Activated naive CD4-positive, alpha-beta T cell treated with anti-CD3 and anti-CD28 coated beads, Interleukin-2, amount 10 ng/mL, durations not matched to agents 7 days and 5 days (primary cell): Measurements from ENCODE around the gene ZNF711.
"Not testable (repeated sequence)": the region's sequence is repeated elsewhere in the genome, so short reads cannot be mapped to it uniquely, and the experiment has no call there.

Experiments
- CTCF ChIA-PET: fragments of 350-600 bp; sonication (Branson Sonifier 250); formaldehyde crosslinking; loops from one replicate; lab custom pipeline; 2021; ENCODE audit warnings: antibody characterized with exemption; lab: Charles Lee
- DNase-seq: peaks from one replicate; pipeline ENCODE4 v3.0.0-alpha.2; 2020
- H3K27ac Mint-ChIP-seq: one replicate; pipeline ENCODE4 v1.8.0; 2021; ENCODE audit warnings: mild to moderate bottlenecking, moderate library complexity, mixed read lengths
- H3K27me3 Mint-ChIP-seq: one replicate; pipeline ENCODE4 v1.8.0; 2021; ENCODE audit warnings: mild to moderate bottlenecking, mixed read lengths
- H3K36me3 Mint-ChIP-seq: one replicate; pipeline ENCODE4 v1.8.0; 2021; ENCODE audit warnings: mixed read lengths
- H3K4me1 Mint-ChIP-seq: one replicate; pipeline ENCODE4 v1.8.0; 2021; ENCODE audit warnings: mixed read lengths
- H3K4me3 Mint-ChIP-seq: one replicate; pipeline ENCODE4 v1.8.0; 2021; ENCODE audit warnings: mild to moderate bottlenecking, moderate library complexity, mixed read lengths
- H3K9me3 Mint-ChIP-seq: one replicate; pipeline ENCODE4 v1.8.0; 2021; ENCODE audit warnings: mixed read lengths

Gene ZNF711

DNA sequence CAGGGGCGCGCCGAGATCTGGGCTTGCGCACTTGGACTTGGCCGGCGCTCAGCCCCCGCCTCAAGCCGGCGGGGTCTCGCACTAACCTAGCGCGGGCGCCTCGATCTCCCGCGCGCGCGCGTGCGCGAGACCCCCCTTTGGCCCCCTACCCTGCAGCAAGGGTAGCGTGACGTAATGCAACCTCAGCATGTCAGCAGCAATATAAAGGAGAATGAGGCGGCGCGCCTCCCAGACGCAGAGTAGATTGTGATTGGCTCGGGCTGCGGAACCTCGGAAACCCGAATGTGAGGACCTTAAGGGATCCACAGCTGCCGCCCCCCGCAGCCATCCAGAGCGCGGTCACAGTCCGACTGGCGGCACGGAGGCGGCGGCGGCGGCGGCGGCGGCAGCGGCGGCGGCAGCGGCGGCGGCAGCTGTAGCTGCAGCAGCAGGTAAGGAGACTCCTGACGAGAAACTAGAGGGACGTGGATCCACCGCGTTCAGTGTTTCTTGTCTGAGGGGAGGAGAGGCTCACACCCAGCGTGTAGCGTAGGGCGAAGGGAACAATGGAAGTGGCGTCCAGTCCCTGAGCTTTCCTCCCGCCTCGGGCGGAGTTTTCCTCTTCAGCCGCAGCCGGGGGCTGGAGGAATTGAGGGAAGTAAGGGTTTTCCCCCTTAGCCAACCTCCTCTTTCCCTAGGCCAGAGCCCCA, at the start of gene ZNF711, which contains the start of gene SATL1:
Gene ZNF711, plus strand, starts transcription at position 231 of the 689 bp plus-strand sequence. CDS start 3,582 bp downstream, outside the sequence.
Gene SATL1, minus strand, starts transcription at position 19 of the 689 bp plus-strand sequence. CDS start 134,811 bp downstream, outside the sequence.
- peak within 1 kb of the TSS; percentile 82 for H3K4me3 Mint-ChIP-seq
- peaks cover 12% of the 10 kb centered on the region for H3K4me1 Mint-ChIP-seq
- H3K27ac Mint-ChIP-seq, result peak within 1 kb of the TSS; percentile 78
- no peaks in the 10 kb centered on the region for H3K36me3 Mint-ChIP-seq
- peaks cover 21% of the 10 kb centered on the region for H3K27me3 Mint-ChIP-seq
- CTCF ChIA-PET, result no interaction called here
- no peaks in the 10 kb centered on the region for H3K9me3 Mint-ChIP-seq
- DNase-seq, result peak; percentile 23

DNA sequence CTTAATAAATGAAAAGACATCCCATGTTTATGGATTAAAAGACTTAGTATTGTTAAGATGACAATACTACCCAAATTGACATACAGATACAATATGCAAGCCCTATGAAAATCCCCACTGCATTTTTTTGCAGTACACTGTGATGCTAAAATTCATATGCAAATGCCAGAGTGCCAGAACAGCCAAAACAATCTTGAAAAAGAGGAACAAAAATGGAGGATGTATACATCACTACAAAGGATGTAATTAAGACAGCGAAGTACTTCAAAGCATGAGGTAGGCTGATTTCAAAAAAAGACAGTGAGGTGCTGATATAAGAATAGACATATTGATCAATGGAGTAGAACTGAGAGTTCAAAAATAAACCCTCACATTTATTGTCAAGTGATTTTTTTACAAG, 47.5 kb upstream of the ZNF711 start:
- H3K4me3 Mint-ChIP-seq, result no peak overlapping the region
- CTCF ChIA-PET, result no interaction called here
- no peak for DNase-seq
- no peaks in the 10 kb centered on the region for H3K36me3 Mint-ChIP-seq
- H3K9me3 Mint-ChIP-seq, result peaks cover 4% of the 10 kb centered on the region
- H3K27me3 Mint-ChIP-seq, result no peaks in the 10 kb centered on the region
- H3K4me1 Mint-ChIP-seq, result no peaks in the 10 kb centered on the region
- H3K27ac Mint-ChIP-seq, result no peak overlapping the region

DNA sequence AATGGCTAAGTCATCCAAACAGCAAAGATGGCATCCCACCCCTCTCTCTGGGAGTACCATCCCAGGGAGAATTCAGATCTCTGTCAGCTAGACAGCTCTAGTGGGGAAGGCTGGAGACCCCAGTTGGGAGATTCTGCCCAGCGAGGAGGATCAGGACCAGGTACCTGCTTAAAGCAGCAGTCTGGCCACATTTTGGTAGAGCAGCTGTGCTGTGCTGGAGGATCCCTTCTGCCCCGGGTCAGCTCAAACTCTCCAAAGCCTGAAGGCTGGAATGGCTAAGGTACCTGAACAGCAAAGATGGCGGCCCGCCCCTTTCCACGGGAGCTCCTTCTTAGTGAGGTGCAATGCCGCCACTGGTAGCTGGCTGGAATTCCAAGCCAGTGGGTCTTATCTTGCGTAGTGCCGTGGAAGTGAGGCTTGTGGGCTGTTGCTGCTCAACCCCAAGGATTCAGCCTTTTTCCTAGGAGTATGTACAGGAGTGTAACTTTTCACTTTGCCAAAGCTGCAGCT, 40.3 kb upstream of the ZNF711 start:
- H3K4me1 Mint-ChIP-seq, result no peaks in the 10 kb centered on the region
- H3K9me3 Mint-ChIP-seq, result no peaks in the 10 kb centered on the region
- no peak for DNase-seq
- CTCF ChIA-PET, result no interaction called here
- no peaks in the 10 kb centered on the region for H3K36me3 Mint-ChIP-seq
- no peak overlapping the region for H3K27ac Mint-ChIP-seq
- no peaks in the 10 kb centered on the region for H3K27me3 Mint-ChIP-seq
- no peak overlapping the region for H3K4me3 Mint-ChIP-seq

DNA sequence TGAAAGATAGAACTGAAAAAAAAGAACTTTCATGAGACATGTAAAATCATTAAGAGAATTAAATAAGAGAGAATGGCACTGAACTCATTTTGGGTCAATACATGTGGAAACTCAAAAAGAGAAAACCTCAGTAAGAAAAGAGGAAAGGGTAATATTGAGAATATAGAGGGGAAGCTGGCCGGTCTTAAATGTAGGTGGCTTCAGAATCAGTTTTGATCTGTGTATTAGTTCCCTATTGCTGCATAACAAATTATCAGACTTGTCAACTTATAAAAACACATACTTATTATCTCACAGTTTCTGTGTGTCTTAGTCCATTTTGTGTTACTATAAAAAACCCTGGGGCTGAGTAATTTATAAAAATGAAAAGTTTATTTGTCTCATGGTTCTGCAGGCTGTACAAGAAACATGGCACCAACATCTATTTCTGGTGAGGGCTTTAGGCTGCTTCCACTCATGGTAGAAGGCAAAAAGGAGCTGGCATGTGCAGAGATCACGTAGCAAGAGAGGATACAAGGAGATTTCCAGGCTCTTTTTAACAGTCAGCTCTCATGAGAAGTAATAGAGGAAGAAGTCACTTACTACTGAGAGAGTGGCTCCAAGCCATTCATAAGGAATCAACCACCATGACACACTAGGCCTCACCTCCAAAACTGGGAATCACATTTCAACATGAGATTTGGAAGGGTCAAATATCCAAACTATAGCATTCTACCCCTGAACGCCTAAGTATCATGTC, 29.8 kb upstream of the ZNF711 start:
- no peaks in the 10 kb centered on the region for H3K9me3 Mint-ChIP-seq

DNA sequence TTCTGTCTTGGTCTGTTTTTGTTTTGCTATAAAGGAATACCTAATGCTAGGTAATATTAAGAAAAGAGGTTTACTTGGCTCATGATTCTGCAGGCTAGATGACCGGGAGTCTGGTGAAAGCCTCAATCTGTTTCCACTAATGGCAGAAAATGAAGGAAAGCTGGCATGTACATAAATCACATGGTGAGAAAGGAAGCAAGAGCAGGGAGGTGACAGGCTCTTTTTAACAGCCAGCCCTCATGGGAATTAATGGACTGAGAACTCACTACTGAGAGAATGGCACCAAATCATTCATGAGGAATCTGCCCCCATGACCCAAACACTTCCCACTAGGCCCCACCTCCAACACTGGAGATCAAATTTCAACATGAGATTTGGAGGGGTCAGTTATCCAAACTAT, 27.8 kb upstream of the ZNF711 start:
- Mint-ChIP-seq H3K9me3 (no peaks in the 10 kb centered on the region), H3K27ac (no peak overlapping the region), H3K4me1 (no peaks in the 10 kb centered on the region), H3K4me3 (no peak overlapping the region), H3K36me3 (no peaks in the 10 kb centered on the region), H3K27me3 (no peaks in the 10 kb centered on the region)
- no peak for DNase-seq
- CTCF ChIA-PET, result no interaction called here

More for the DNA sequence above, 29.8 kb upstream of the ZNF711 start:
- H3K27me3 Mint-ChIP-seq, result no peaks in the 10 kb centered on the region
- no peaks in the 10 kb centered on the region for H3K4me1 Mint-ChIP-seq
- no peaks in the 10 kb centered on the region for H3K36me3 Mint-ChIP-seq
- no peak overlapping the region for H3K27ac Mint-ChIP-seq
- CTCF ChIA-PET, result no interaction called here
- no peak overlapping the region for H3K4me3 Mint-ChIP-seq
- DNase-seq, result no peak

DNA sequence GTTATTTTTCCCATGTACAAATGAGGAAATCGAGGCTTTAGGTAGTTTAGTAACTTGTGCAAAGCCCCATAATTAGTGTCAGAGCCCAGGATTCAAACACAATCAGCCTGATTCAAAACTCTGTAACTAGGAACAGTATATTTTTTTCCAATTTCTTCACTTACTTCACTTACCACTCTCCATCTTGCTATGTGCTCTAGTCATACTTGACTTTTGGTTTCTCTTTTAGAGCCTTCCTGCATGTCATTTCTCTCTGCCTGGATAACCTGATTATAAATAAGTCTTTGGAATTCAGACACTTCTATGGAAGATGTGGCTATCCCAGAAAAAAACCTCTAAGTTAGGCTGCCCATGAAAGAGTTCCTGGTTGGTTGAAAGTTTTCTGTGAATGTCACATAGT, 22.4 kb upstream of the ZNF711 start:
- H3K27me3 Mint-ChIP-seq, result no peaks in the 10 kb centered on the region
- CTCF ChIA-PET, result no interaction called here
- no peak overlapping the region for H3K4me3 Mint-ChIP-seq
- H3K4me1 Mint-ChIP-seq, result no peaks in the 10 kb centered on the region
- H3K27ac Mint-ChIP-seq, result no peak overlapping the region
- H3K36me3 Mint-ChIP-seq, result no peaks in the 10 kb centered on the region
- no peak for DNase-seq
- H3K9me3 Mint-ChIP-seq, result no peaks in the 10 kb centered on the region

DNA sequence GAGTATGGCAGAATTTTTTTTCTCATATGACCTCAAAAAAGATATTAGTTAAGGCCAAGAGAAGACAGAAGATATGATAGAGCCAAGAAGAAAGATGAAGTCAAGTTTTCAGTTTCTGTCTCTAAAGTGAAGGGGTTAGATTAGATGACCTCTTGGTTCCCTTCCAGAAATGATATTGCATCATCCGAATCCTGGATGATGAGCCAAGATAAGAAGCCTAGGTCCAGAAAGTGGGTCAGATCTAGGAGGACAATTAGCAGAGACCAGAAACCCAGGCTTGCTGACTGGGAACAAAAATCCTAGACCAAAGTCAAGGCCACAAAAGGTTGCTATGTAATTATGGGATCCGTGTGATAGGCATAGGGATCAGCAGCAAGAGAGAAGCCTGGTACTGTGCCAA, 20.4 kb upstream of the ZNF711 start:
- Mint-ChIP-seq H3K27me3 (no peaks in the 10 kb centered on the region), H3K27ac (no peak overlapping the region), H3K9me3 (no peaks in the 10 kb centered on the region), H3K4me1 (no peaks in the 10 kb centered on the region), H3K4me3 (no peak overlapping the region), H3K36me3 (no peaks in the 10 kb centered on the region)
- DNase-seq, result no peak
- CTCF ChIA-PET, result no interaction called here

DNA sequence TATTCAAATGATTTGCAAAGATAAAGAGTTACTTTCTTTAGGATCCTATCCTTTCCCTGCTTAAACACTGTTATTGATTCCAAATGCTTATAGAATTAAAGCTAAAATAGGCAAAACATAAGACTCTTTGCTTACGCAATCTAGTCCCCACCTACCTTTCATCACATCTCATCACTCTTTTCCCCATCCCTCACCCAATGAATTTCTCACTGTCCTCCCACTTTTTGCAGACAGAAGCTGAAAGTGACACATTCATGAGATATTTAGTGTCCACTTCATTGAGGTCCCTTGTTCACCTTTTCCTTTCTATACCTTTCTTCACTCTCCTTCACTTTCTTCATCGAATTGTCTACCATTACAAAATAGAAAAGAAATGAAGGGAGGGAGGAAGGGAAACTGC, 636 bp upstream of the ZNF711 start:
- no peak overlapping the region for H3K27ac Mint-ChIP-seq

DNA sequence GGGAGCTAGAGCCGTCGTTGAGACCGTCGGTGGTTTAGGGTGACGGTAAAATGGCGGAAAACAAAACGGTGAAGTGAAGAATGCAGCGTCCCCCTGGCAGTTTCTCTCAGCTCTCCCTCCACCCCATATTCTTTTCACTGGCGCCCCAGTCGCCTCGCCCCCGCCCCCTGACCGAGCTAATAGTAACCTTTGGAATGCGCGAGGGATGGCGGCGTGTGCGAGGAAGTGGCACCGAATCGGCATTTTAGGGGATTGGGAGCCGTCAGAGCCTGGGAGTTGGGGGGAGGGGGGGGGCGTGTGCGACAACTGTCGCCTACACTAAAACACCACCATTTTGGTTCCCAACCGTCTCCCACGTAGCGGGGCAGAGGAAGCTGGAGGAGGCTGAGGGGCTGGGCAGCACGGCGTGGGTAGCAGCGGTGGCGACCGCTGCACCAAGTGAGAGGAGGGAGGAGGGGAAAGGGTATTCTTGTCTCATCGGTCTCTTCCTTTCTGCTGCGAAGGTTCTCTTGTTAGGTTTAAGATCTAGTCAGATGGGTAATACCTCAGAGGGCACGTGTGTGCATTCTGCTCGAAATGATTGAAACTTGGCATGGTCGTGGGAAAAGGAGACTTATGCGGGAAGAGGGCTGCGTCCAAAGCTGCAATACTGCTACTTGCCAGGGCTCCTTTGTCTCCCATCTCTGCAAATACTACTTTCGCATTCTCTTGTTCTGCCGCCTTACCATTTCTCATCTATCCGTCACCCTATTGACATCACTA, 840 bp downstream of the ZNF711 start:
- CTCF ChIA-PET, result no interaction called here
- Mint-ChIP-seq H3K27me3 (peaks cover 21% of the 10 kb centered on the region), H3K36me3 (no peaks in the 10 kb centered on the region), H3K4me1 (peaks cover 12% of the 10 kb centered on the region), H3K4me3 (peak overlapping the region; percentile 82), H3K27ac (peak overlapping the region; percentile 78), H3K9me3 (no peaks in the 10 kb centered on the region)
- DNase-seq, result no peak

More for the DNA sequence above, 636 bp upstream of the ZNF711 start:
- Mint-ChIP-seq H3K4me1 (peaks cover 12% of the 10 kb centered on the region), H3K27me3 (peaks cover 21% of the 10 kb centered on the region), H3K36me3 (no peaks in the 10 kb centered on the region), H3K4me3 (peak overlapping the region; percentile 51), H3K9me3 (no peaks in the 10 kb centered on the region)
- CTCF ChIA-PET, result no interaction called here
- DNase-seq, result no peak

DNA sequence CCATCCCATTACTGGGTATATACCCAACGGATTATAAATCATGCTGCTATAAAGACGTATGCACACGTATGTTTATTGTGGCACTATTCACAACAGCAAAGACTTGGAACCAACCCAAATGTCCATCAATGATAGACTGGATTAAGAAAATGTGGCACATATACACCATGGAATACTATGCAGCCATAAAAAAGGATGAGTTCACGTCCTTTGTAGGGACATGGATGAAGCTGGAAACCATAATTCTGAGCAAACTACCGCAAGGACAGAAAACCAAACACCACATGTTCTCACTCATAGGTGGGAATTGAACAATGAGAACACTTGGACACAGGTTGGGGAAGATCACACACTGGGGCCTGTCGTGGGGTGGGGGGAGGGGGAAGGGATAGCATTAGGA, 41.5 kb downstream of the ZNF711 start:
- H3K27ac Mint-ChIP-seq, H3K36me3 Mint-ChIP-seq, CTCF ChIA-PET, H3K27me3 Mint-ChIP-seq, DNase-seq, H3K4me3 Mint-ChIP-seq, H3K4me1 Mint-ChIP-seq, H3K9me3 Mint-ChIP-seq: not testable (repeated sequence)

DNA sequence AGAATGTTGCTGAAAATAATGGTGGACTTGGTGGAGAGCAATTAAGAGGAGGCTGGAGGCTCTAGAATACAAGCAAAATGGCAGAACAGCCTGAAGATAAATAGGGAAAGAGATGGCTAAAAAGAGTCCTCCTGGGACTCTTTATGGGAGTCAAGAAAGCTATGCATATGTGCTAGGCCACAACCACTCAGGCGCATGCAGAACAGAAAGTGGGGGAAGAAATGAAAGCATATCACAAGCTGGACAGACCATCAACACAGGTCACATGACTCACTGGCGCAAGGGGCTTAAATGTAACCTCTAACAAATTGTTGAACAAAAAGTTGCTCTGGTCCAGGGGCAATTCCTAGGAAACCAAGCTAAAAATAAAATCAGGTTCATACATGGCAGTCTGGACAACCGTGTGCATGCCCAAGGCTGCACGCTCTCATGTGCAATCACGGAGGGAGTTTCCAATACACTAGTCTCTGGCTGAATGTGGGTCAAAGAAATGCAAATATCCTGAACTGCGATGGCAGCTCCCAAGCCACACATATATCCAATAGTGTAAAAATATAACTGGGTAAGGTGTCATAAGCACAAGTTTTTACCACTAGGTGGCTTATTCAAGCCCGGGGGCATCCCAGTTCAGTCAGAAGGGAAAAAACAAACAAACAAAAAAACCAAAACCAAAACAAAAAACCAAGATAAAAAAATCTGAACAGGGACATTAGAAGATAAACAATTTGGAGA, 45.4 kb downstream of the ZNF711 start:
- H3K27me3 Mint-ChIP-seq, result no peaks in the 10 kb centered on the region
- no peaks in the 10 kb centered on the region for H3K36me3 Mint-ChIP-seq
- peaks cover 8% of the 10 kb centered on the region for H3K9me3 Mint-ChIP-seq
- DNase-seq, result no peak
- no peak overlapping the region for H3K27ac Mint-ChIP-seq
- no peaks in the 10 kb centered on the region for H3K4me1 Mint-ChIP-seq
- H3K4me3 Mint-ChIP-seq, result no peak overlapping the region
- CTCF ChIA-PET, result no interaction called here

DNA sequence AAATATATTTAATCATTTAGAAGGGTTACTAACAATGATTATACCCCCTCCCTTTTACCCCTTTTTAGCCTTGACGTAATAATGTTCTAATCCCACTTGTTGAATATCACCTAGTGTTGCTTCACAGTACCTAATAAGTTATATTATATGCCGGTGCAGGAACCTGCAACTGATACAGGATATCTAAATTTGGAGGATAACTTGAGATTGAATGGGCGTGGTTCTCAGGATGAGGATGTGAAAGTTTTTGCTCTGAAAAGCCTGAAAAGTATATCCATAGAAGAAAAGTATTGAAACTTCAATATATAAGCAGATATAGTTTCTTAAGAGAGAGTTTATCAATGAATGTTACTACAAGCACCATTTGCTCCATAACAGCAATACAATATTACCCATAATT, 59.8 kb downstream of the ZNF711 start:
- H3K27me3 Mint-ChIP-seq, result no peaks in the 10 kb centered on the region
- CTCF ChIA-PET, result no interaction called here
- H3K36me3 Mint-ChIP-seq, result no peaks in the 10 kb centered on the region
- H3K4me1 Mint-ChIP-seq, result no peaks in the 10 kb centered on the region
- no peak overlapping the region for H3K27ac Mint-ChIP-seq
- no peaks in the 10 kb centered on the region for H3K9me3 Mint-ChIP-seq
- DNase-seq, result no peak
- H3K4me3 Mint-ChIP-seq, result no peak overlapping the region

DNA sequence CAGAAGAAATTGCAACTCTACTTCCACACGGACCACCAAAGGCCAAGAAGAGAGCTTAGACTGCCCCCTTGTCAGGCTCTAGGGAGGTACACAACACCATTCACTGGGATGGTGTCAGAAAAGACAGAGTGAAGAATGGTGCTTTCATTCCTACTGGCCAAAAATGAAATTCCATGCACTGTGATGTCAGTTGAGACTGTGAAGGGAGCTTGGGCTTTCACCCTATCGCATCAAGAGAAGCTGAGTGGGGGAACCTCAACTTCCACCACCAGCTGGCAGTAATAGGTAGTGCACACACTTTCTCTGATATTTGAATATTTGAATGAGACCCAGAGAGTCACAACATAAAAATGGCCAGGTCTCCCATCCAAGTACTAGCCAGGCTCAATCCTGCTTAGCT, 65.9 kb downstream of the ZNF711 start:
- Mint-ChIP-seq H3K9me3 (no peaks in the 10 kb centered on the region), H3K4me1 (no peaks in the 10 kb centered on the region), H3K27ac (no peak overlapping the region), H3K4me3 (no peak overlapping the region), H3K27me3 (no peaks in the 10 kb centered on the region), H3K36me3 (no peaks in the 10 kb centered on the region)
- CTCF ChIA-PET, result no interaction called here
- no peak for DNase-seq

DNA sequence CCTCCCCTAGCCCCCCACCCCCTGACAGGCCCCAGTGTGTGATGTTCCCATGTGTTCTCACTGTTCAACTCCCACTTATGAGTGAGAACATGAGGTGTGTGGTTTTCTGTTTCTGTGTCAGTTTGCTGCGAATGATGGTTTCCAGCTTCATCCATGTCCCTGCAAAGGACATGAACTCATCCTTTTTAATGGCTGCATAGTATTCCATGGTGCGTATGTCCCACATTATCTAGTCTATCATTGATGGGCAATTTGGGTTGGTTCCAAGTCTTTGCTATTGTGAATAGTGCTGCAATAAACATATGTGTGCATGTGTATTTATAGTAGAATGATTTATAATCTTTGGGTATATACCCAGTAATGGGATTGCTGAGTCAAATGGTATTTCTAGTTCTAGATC, 67.6 kb downstream of the ZNF711 start:
- H3K9me3 Mint-ChIP-seq, DNase-seq, H3K4me3 Mint-ChIP-seq, H3K27ac Mint-ChIP-seq, H3K36me3 Mint-ChIP-seq, H3K4me1 Mint-ChIP-seq, CTCF ChIA-PET, H3K27me3 Mint-ChIP-seq: not testable (repeated sequence)
